ENCODE data around the gene HNRNPUL2. TPM values are rescaled to one million over a fixed set of nuclear protein-coding genes. Genes with fewer than 3 reads are reported as not detected.

Gene HNRNPUL2
- total and polyA plus RNA-seq, 10 of the 15 experiments (the other 5 are each of a cell fraction or from before 2014, with no cell fraction given), result 1.6 to 72.2 (median 14.9) TPM

- SMC1A ChIA-PET (ENCODE audit: uncharacterized antibody, unreplicated experiment), result interaction anchor here (1.1 to 5.3 kb wide), 7 partner anchors 14 to 153 kb away, joined by 3 to 26 read pairs (median 3); partner anchors contain the start of genes HNRNPUL2, MTA2 and TTC9C
- Histone ChIP-seq H3K4me3 (peak overlapping the region; percentile 59), H3K9ac (ENCODE audit: control insufficient read depth, insufficient read depth, low read length) (peak overlapping the region; percentile 90), H3K79me2 (ENCODE audit: control insufficient read depth, insufficient read depth, low read length) (no peaks in the 10 kb centered on the region), H3K9me3 (replicated peaks; ENCODE audit: control insufficient read depth, insufficient read depth, low read length) (no peaks in the 10 kb centered on the region), H3K27ac (ENCODE audit: control insufficient read depth, insufficient read depth) (peak overlapping the region; percentile 88), H2AFZ (ENCODE audit: control insufficient read depth, low read depth, low read length) (peak overlapping the region; percentile 84), H3K4me2 (ENCODE audit: control insufficient read depth, insufficient read depth) (peak overlapping the region; percentile 86), H3K4me1 (ENCODE audit: control insufficient read depth, insufficient read depth, low read length) (peaks cover 42% of the 10 kb centered on the region), H4K20me1 (ENCODE audit: control insufficient read depth, insufficient read depth) (no peaks in the 10 kb centered on the region), H3K36me3 (ENCODE audit: control insufficient read depth in 2 of 2, insufficient read depth in 2 of 2, low read length in 1 of 2) (peaks cover 17 to 21% of the 10 kb centered on the region in 2 experiments), H3K27me3 (replicated peaks in 1 of 2; ENCODE audit: control insufficient read depth in 2 of 2, insufficient read depth in 2 of 2, low read length in 1 of 2) (no peaks in the 10 kb centered on the region)
- ATAC-seq, result peak; percentile 5
- FAIRE-seq, result no peak
- DNase-seq (ENCODE audit: low read depth, low spot score), result no peak
- BruUV-seq (replicated peaks), result TSS peak; percentile 98
- CTCF ChIA-PET, result interaction anchor here (1.6 to 5.0 kb wide), 3 partner anchors 13 to 17 kb away, joined by 6 to 21 read pairs (median 6); partner anchors contain the start of genes HNRNPUL2 and TTC9C
- intact Hi-C loops (cut with micrococcal nuclease; ENCODE audit: unreplicated experiment) (no loop called here), in situ Hi-C loops (cut with MboI) (no loop called here)
- RAD21 ChIA-PET (ENCODE audit: unreplicated experiment), result interaction anchor here (0.5 to 1.8 kb wide), 7 partner anchors 17 to 153 kb away, joined by 3 to 8 read pairs (median 6); partner anchors contain the start of genes C11orf98, CSKMT, HNRNPUL2 and TUT1
- 0 out of 2 replicates have a peak, but pooled peaks have one; percentile 11 for TF ChIP-seq GATAD2B (conservative IDR thresholded peaks at IDR 0.05; ENCODE audit: low read depth)
- no peak for TF ChIP-seq MEF2A (IDR thresholded peaks at IDR 0.05; ENCODE audit: insufficient read depth, low read depth, low read length)
- TF ChIP-seq PAX8 (IDR thresholded peaks at IDR 0.05), result no peak
- no peak for TF ChIP-seq TAF1 (IDR thresholded peaks at IDR 0.05; ENCODE audit: borderline replicate concordance, low read depth, low read length)
- TF ChIP-seq CHD1 (IDR thresholded peaks at IDR 0.05; ENCODE audit: low read depth, low read length), result 0 out of 2 replicates have a peak, but pooled peaks have one; percentile 8
- TF ChIP-seq MAX (IDR thresholded peaks at IDR 0.05; ENCODE audit: low read depth, low read length), result no peak
- TF ChIP-seq IKZF2 (IDR thresholded peaks at IDR 0.05), result no peak
- POLR2A ChIA-PET, result interaction anchor here (0.5 to 7.6 kb wide), 16 partner anchors 17 to 151 kb away, joined by 3 to 79 read pairs (median 4); partner anchors contain the start of genes B3GAT3, C11orf98, CSKMT and HNRNPUL2
- 77% methylated on average over 7 of the region's 7 CpGs for WGBS (ENCODE audit: insufficient coverage, insufficient replicate concordance, low lambda C conversion rate, missing lambda C conversion rate)
Measured at GRCh38 chr11:62710001-62710345, 17.3 kb downstream of the HNRNPUL2 start.

Measured in GM12878 (cell line).